Activated T-cell treated with anti-CD3 and anti-CD28 coated beads, Interleukin-2, amount 50 U/mL, for 24 hours (primary cell): ENCODE data around the gene RHOJ.
"Not testable (repeated sequence)": the region's sequence is repeated elsewhere in the genome, so short reads cannot be mapped to it uniquely, and the experiment has no call there.

Experiments
- DNase-seq: peaks from one replicate; pipeline ENCODE4 v3.0.0-alpha.2; 2020
- H3K27ac Mint-ChIP-seq: 2 replicates; pipeline ENCODE4 v1.8.0; 2020; ENCODE audit warnings: mild to moderate bottlenecking, mixed read lengths
- H3K27me3 Mint-ChIP-seq: 2 replicates; pipeline ENCODE4 v1.8.0; 2020; ENCODE audit warnings: mixed read lengths
- H3K36me3 Mint-ChIP-seq: 2 replicates; pipeline ENCODE4 v1.8.0; 2020; ENCODE audit warnings: low read depth, mixed read lengths
- H3K4me1 Mint-ChIP-seq: 2 replicates; pipeline ENCODE4 v1.8.0; 2020; ENCODE audit warnings: low read depth, mixed read lengths
- H3K4me3 Mint-ChIP-seq: 2 replicates; pipeline ENCODE4 v1.8.0; 2020; ENCODE audit warnings: mild to moderate bottlenecking, moderate library complexity, mixed read lengths
- H3K9me3 Mint-ChIP-seq: 2 replicates; pipeline ENCODE4 v1.8.0; 2020; ENCODE audit warnings: mixed read lengths

RHOJ gene

DNA sequence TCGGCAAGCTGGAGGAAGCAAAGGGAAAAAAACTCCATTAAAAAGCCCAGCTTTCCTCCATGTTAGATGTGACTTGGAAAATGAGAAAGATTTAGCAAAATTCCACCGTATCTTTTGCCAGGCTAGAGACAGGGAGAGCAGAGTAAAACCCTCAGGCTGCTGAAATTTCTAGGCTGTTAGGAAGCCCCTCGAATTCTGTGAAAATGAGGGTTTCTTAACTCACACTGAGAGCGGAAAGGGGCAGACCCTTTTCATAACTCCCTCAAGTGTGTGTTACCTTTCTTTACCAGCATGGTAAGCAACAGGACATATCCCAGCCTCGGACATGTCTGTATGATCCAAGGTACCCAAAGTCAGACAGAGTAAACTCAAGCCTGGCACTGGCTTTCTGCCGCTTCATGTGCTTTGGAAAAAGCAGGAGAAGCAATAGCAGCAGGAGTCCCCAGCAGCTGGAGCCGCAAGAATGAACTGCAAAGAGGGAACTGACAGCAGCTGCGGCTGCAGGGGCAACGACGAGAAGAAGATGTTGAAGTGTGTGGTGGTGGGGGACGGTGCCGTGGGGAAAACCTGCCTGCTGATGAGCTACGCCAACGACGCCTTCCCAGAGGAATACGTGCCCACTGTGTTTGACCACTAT, at the start of gene RHOJ:
TSS of gene RHOJ (plus strand) at position 37 of the 637 bp plus-strand sequence. CDS start at position 464, 427 bp downstream.
- Mint-ChIP-seq H3K36me3 (no peaks in the 10 kb centered on the region), H3K27me3 (peaks cover 14% of the 10 kb centered on the region), H3K9me3 (no peaks in the 10 kb centered on the region), H3K4me1 (no peaks in the 10 kb centered on the region), H3K27ac (no peak within 1 kb of the TSS), H3K4me3 (no peak within 1 kb of the TSS)
- DNase-seq: no peak

DNA sequence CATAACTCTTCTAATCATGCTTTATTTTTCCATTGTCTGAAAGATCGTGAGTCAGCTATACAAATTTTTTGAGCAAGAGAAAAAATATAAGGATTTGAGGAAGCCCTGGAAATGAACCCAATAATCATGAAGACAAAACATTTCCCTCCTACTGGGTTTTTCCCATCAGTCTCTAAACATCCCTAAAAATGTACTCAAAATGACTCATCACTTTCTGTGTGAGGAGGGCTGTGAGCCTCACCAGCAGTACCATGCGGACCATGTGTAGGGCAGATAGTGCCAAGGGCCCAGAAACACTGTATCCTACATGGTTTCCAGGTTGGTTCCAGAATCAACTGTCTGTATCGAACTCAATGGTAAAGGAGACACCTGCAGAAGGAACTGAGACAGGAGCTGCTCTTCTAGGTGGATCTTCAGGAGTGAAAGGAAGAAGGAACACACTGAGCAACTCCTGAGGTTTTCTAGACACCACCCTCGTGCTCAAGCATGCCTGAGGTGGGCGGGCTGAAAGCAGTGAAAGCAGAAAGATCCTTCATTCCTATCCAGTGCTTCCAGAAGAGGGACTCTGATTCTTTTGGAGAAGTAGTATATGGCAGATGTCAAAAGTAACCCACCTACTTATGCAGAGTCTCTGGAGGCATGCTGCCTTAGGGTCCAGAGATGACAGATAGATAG, 48.6 kb upstream of the RHOJ start:
- Mint-ChIP-seq H3K9me3 (no peaks in the 10 kb centered on the region), H3K36me3 (no peaks in the 10 kb centered on the region), H3K4me1 (no peaks in the 10 kb centered on the region), H3K4me3 (no peak overlapping the region), H3K27ac (no peak overlapping the region), H3K27me3 (peaks cover 12% of the 10 kb centered on the region)
- DNase-seq: no peak

DNA sequence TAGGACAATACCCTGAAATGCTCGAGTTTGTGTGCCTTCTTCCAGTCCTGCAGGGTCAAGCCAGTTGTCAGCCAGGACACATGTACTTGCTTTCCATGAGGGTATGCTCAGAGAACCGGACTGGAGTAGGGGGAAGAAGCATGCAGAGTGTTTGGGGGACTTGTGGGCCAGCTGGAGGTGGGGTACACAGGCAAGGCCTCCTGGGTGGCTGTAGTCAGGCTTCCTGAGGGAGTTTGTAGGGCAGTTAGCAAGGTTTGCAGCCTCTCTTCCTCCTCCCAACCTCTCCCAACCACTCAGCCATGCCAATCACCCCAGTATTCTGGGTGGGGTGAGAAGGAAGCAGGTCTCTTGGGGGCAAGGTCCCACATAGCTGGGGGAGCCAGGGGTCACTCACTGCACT, 47.0 kb upstream of the RHOJ start:
- Mint-ChIP-seq H3K27ac (no peak overlapping the region), H3K4me3 (no peak overlapping the region), H3K9me3 (no peaks in the 10 kb centered on the region), H3K4me1 (no peaks in the 10 kb centered on the region), H3K36me3 (no peaks in the 10 kb centered on the region), H3K27me3 (peaks cover 12% of the 10 kb centered on the region)
- no peak for DNase-seq

DNA sequence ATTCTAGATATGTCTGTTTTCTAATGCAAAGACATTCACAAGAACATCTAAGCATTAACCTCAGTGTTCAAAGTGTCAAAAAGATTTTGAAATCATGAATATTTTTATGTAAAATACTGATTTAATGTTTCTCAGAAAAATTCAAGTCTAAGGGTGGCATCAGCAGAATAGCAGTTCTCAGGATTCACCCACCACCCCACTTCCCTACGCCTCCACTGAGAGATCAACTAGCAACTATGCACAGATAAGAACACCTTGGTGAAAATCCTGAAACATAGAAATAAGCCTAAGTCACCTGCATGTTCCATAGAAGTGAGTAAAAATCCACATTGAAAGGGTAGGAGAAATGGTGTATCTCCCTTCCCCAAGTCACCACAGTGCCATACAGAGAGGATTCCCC, 40.9 kb upstream of the RHOJ start:
- DNase-seq: no peak
- no peak overlapping the region for H3K27ac Mint-ChIP-seq
- peaks cover 8% of the 10 kb centered on the region for H3K27me3 Mint-ChIP-seq
- H3K4me1 Mint-ChIP-seq: no peaks in the 10 kb centered on the region
- no peak overlapping the region for H3K4me3 Mint-ChIP-seq
- H3K36me3 Mint-ChIP-seq: no peaks in the 10 kb centered on the region
- H3K9me3 Mint-ChIP-seq: no peaks in the 10 kb centered on the region

DNA sequence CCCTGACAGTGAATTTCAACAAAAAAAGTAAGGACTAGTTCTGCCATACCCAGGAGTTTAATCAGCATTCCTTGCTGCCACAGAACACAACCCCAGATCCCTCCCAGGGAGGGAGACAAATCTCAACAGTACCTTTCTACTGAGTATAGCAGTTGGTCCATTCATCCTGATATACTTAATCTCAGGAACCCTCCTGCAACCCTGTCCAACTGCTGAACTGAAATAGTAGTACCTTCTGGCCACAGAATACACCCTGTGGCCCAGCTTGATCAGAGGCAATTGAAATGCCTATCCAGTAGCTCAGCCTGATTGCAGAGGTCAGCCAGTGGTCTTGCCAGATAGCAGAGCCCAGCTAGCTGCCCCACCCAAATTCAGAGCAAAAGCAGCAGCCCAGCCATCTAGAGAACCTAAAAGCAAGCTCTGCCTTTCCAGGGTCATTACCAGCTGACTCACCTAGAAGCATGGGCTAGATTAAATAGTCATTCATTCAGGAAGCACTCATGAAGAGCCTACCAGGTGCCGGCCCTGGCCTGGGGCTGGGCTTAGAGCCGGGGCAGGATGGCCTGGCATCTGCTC, 40.0 kb upstream of the RHOJ start:
- Mint-ChIP-seq H3K27me3 (peaks cover 5% of the 10 kb centered on the region), H3K9me3 (no peaks in the 10 kb centered on the region), H3K36me3 (no peaks in the 10 kb centered on the region), H3K4me1 (no peaks in the 10 kb centered on the region), H3K4me3 (no peak overlapping the region), H3K27ac (no peak overlapping the region)
- DNase-seq: no peak

- H3K4me1 Mint-ChIP-seq, H3K4me3 Mint-ChIP-seq, H3K36me3 Mint-ChIP-seq, H3K27me3 Mint-ChIP-seq, DNase-seq, H3K27ac Mint-ChIP-seq, H3K9me3 Mint-ChIP-seq: not testable (repeated sequence)
Observed at GRCh38 chr14:63165267-63165666, 39.0 kb upstream of the RHOJ start.

- no peaks in the 10 kb centered on the region for H3K4me1 Mint-ChIP-seq
- DNase-seq: no peak
- peaks cover 4% of the 10 kb centered on the region for H3K27me3 Mint-ChIP-seq
- no peak overlapping the region for H3K27ac Mint-ChIP-seq
- H3K36me3 Mint-ChIP-seq: no peaks in the 10 kb centered on the region
- H3K4me3 Mint-ChIP-seq: no peak overlapping the region
- no peaks in the 10 kb centered on the region for H3K9me3 Mint-ChIP-seq
Observed at GRCh38 chr14:63167044-63167443, 37.2 kb upstream of the RHOJ start.

GRCh38 chr14:63174760-63175191, 29.5 kb upstream of the RHOJ start:
- Mint-ChIP-seq H3K36me3 (no peaks in the 10 kb centered on the region), H3K27ac (no peak overlapping the region), H3K4me3 (no peak overlapping the region), H3K9me3 (no peaks in the 10 kb centered on the region), H3K4me1 (no peaks in the 10 kb centered on the region), H3K27me3 (peaks cover 4% of the 10 kb centered on the region)
- no peak for DNase-seq

DNA sequence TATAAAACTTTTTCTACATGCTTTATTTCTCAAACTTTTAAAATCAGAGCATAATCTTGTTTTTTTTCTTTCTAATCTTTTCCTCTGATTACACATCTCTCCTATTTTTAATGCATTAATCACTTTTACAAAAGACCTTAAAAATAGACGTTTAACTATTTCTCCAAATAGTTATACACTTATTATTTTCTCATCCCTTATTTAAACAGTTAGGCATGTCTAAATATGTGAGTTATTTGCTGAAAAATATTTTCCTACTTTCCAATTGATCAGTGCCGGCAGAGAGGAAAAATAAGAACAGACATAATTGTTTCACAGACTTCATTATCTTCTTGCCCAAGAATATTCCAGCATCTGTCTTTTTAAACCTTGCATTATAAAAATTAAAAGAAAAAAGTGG, 28.7 kb upstream of the RHOJ start:
- Mint-ChIP-seq H3K9me3 (no peaks in the 10 kb centered on the region), H3K4me3 (no peak overlapping the region), H3K4me1 (no peaks in the 10 kb centered on the region), H3K27me3 (peaks cover 4% of the 10 kb centered on the region), H3K27ac (no peak overlapping the region), H3K36me3 (no peaks in the 10 kb centered on the region)
- DNase-seq: no peak

DNA sequence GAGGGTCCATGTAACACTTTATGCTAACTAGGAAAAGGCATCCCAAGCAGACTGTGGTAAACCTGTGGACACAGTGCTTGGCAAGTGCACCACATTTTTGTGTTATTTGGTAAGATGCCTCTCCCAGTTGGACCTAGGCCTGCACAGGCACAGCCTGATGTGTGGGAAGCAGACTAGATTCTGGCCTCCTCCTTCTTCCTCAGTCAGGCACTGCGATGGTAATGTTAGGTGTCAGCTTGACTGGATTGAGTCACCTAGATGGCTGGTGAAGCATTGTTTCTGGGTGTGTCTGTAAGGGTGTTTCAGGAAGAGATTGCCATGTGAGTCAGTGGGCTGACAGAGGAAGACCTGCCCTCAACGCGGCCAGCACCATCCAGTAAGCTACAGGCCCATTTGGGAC, 25.3 kb upstream of the RHOJ start:
- H3K36me3 Mint-ChIP-seq: no peaks in the 10 kb centered on the region
- no peak overlapping the region for H3K4me3 Mint-ChIP-seq
- H3K9me3 Mint-ChIP-seq: no peaks in the 10 kb centered on the region
- no peak for DNase-seq
- H3K27ac Mint-ChIP-seq: no peak overlapping the region
- no peaks in the 10 kb centered on the region for H3K27me3 Mint-ChIP-seq
- no peaks in the 10 kb centered on the region for H3K4me1 Mint-ChIP-seq

DNA sequence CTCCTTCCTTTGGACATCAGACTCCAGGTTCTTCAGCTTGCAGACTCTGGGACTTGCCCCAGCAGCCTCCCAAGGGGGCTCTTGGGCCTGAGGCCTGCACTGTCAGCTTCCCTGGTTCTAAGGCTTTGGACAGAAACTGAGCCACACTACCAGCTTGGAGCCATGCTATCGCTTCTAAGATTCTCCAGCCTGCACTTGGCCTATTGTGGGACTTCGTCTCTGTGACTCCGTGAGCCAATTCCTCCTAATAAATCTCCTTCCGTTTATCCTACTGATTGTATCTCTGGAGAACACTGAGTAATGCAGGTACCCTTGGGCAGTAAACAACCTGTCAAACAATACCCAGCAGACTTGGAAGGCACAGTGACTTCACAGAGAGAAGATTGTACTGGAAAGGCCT, 24.9 kb upstream of the RHOJ start:
- H3K9me3 Mint-ChIP-seq: no peaks in the 10 kb centered on the region

DNA sequence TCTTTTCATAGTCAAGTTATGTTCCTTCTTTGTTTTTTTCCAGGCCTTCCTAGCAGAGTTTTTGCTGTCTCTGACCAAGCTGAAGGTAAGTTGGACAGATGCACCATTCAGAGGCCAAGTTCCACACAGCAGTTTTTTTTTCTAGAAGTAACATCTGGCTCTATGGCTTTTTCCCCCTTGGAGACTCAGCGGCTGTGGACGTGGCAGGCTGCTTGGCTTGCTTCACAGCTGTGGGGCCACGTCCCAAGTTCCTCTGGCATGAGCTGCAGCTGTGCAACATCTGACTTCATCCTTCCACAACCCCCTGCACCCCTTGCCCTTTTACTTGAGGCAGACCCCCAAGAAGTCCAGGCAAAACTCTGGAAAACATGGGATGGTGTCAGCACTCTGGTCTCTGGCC, 24.2 kb upstream of the RHOJ start:
- no peaks in the 10 kb centered on the region for H3K36me3 Mint-ChIP-seq
- DNase-seq: no peak
- no peaks in the 10 kb centered on the region for H3K4me1 Mint-ChIP-seq
- H3K9me3 Mint-ChIP-seq: no peaks in the 10 kb centered on the region
- H3K4me3 Mint-ChIP-seq: no peak overlapping the region
- no peak overlapping the region for H3K27ac Mint-ChIP-seq
- H3K27me3 Mint-ChIP-seq: no peaks in the 10 kb centered on the region

More for the DNA sequence above, 24.9 kb upstream of the RHOJ start:
- H3K4me1 Mint-ChIP-seq: no peaks in the 10 kb centered on the region
- no peaks in the 10 kb centered on the region for H3K27me3 Mint-ChIP-seq
- no peak overlapping the region for H3K4me3 Mint-ChIP-seq
- H3K36me3 Mint-ChIP-seq: no peaks in the 10 kb centered on the region
- H3K27ac Mint-ChIP-seq: no peak overlapping the region
- DNase-seq: no peak

- Mint-ChIP-seq H3K9me3 (no peaks in the 10 kb centered on the region), H3K4me3 (no peak overlapping the region), H3K27ac (no peak overlapping the region), H3K4me1 (no peaks in the 10 kb centered on the region), H3K36me3 (no peaks in the 10 kb centered on the region), H3K27me3 (no peaks in the 10 kb centered on the region)
- DNase-seq: no peak
Observed at GRCh38 chr14:63182968-63183367, 21.3 kb upstream of the RHOJ start.

DNA sequence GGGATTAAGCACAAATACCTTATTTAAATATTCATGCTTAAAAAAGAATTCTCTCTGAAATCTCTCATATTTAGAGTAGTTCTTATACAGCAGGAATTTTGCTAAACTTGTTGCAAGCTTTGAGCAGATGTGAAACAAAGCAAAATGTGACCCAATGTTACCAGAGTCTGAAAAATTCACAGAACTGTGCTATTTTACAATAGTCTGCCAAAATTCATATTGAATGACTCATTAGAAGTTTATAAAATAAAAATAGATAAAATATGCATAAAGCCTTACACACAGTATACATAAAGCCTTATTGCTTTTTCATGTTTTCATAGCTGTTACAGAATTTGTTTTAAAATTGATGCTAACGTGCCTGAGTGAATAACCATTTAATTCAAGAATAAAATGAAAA, 17.8 kb upstream of the RHOJ start:
- Mint-ChIP-seq H3K27ac (no peak overlapping the region), H3K27me3 (no peaks in the 10 kb centered on the region), H3K9me3 (no peaks in the 10 kb centered on the region), H3K4me1 (no peaks in the 10 kb centered on the region), H3K36me3 (no peaks in the 10 kb centered on the region), H3K4me3 (no peak overlapping the region)
- DNase-seq: no peak

- Mint-ChIP-seq H3K27me3 (no peaks in the 10 kb centered on the region), H3K36me3 (no peaks in the 10 kb centered on the region), H3K4me1 (no peaks in the 10 kb centered on the region), H3K4me3 (no peak overlapping the region), H3K9me3 (no peaks in the 10 kb centered on the region), H3K27ac (no peak overlapping the region)
- no peak for DNase-seq
Observed at GRCh38 chr14:63191211-63191610, 13.0 kb upstream of the RHOJ start.
